GM18870 (cell line): ENCODE data around the gene XPO6.
"Not testable (repeated sequence)": the region's sequence is repeated elsewhere in the genome, so short reads cannot be mapped to it uniquely, and the experiment has no call there.

ENCODE experiments used
- ATAC-seq: cut with Tn5 transposase; IDR thresholded peaks from one replicate; pipeline ENCODE4 v1.9.1; 2021; ENCODE audit warnings: moderate library complexity; ENCODE audit not compliant: unreplicated experiment

The XPO6 gene, protein sequence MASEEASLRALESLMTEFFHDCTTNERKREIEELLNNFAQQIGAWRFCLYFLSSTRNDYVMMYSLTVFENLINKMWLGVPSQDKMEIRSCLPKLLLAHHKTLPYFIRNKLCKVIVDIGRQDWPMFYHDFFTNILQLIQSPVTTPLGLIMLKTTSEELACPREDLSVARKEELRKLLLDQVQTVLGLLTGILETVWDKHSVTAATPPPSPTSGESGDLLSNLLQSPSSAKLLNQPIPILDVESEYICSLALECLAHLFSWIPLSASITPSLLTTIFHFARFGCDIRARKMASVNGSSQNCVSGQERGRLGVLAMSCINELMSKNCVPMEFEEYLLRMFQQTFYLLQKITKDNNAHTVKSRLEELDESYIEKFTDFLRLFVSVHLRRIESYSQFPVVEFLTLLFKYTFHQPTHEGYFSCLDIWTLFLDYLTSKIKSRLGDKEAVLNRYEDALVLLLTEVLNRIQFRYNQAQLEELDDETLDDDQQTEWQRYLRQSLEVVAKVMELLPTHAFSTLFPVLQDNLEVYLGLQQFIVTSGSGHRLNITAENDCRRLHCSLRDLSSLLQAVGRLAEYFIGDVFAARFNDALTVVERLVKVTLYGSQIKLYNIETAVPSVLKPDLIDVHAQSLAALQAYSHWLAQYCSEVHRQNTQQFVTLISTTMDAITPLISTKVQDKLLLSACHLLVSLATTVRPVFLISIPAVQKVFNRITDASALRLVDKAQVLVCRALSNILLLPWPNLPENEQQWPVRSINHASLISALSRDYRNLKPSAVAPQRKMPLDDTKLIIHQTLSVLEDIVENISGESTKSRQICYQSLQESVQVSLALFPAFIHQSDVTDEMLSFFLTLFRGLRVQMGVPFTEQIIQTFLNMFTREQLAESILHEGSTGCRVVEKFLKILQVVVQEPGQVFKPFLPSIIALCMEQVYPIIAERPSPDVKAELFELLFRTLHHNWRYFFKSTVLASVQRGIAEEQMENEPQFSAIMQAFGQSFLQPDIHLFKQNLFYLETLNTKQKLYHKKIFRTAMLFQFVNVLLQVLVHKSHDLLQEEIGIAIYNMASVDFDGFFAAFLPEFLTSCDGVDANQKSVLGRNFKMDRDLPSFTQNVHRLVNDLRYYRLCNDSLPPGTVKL

DNA sequence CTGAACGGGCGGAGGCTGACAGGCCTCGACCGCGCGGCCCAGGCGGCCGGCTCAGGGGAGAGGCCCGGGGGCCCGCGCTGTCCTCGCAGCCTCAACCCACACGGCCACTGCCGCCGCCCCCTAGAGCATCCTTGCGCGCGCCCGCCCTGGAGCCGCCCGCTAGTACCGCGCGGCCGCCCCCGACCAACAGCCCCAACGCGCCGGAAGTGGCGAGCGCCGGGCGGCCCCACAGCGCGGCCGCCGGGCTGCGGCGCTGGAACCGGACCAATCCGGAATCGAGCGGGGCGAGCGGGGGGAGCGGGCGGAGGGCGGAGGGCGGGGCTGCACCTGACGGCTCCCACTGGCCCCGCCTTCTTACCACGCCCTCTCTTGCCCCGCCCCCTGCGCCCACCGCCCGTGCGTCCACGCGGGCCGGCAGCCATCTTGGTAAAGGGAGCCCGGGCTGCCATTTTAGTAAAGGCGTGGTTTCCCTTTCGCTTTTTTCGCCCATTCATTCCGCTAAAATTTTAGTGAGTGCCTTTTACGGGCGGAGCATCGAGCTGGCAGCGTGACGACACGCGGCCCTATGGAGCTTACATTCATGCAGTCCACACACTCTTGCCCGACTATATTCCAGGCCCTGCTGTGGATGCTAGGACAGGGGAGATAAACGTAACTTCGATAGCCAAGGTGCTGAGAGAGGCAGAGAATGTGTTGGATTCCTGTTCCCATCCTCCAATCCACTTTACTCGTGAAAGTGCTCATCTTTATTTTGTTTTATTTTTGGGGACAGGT, at the start of gene XPO6:
Gene XPO6, minus strand, starts transcription at position 208 of the 774 bp plus-strand sequence. CDS start 597 bp downstream, outside the sequence.
- ATAC-seq: peak; percentile 58

DNA sequence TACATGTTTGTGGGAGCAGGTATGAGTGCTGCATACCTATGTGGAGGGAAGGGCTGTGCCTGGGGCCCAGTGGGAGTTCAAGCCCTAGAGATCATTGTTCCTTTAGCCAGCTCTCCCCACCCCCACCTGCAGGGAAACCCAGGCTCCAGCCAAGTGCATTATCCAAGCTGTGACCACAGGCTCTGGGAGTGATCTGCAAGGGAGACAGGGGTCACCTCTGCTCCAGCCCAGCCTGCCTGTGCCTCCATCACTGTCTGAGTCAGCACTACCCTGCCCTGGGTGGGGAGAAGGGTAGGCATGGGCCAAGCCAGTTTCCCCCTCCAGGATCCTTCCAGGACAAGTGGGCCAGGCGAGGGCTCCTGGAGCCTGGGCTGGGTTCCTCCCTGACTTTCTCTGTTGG, 48.4 kb upstream of the XPO6 start:
- ATAC-seq: no peak

DNA sequence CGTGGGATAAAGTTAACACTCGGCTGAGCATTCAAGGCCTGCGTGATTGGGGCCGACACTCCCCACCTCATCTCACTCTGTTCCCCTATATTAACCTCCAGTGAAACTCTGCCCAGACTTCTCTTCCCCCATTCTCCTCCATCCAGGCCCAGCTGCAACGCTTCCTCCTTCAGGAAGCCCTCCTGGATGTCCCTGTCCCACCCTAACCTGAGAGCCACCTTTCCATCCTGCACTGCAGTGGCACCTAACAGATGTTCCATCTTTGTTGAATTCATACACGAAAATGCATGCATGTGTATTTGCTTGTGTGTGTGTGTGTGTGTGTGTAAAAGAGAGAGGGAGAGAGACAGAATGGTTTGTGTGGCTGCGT, 48.0 kb upstream of the XPO6 start:
- no peak for ATAC-seq

DNA sequence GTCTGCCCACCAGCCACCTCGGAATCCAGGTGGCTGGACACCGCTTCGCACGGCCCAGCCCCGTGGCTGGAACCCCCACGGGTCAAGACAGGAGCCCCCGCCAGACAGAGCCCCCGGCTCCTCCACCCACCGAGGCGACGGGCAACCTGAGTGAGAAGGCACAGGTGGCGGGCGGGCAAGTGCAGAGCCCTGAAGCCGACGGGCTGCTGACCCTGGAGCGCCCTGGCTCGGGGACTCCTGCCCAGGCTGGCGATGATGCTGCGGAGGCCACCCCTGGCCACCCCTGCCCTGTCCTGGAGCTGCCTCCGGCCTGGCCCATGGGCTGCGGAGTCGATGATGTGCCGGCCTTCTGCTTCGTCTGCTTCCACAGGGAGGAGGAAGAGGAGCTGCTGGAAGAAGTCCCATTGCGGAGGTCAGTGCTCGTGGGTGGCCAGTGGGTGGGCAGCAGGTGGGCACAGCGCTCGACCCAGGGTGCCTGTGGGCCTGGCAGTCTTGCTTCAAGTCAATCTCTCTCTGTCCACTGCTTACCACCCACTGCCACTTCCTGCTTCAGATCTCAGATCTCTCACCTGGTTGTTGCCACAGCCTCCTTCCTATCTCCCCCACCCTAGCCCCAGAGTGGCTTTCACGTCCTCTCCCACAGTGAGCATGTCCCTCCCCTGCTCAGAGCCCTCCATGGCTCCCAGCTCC, 47.5 kb upstream of the XPO6 start:
- ATAC-seq: no peak

DNA sequence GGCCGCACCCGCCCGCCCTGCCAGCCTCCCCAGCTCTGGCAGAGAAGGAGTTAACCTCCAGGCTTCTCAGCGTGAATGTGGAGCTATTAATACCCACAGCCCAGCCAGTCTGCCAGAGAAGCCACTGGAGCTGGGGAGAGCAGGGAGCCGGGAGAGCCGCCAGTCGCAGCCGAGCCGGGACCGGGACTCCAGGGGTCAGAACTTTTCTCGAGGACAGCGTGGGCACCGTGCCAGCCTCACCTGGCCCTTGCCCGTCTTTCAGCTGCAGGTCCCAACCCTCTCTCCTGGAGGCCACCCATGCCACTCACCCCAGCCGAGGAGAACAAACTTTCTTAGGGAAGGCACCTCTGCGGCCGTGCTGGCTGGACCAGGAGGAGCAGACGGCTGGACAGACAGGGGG, 46.8 kb upstream of the XPO6 start:
- no peak for ATAC-seq

DNA sequence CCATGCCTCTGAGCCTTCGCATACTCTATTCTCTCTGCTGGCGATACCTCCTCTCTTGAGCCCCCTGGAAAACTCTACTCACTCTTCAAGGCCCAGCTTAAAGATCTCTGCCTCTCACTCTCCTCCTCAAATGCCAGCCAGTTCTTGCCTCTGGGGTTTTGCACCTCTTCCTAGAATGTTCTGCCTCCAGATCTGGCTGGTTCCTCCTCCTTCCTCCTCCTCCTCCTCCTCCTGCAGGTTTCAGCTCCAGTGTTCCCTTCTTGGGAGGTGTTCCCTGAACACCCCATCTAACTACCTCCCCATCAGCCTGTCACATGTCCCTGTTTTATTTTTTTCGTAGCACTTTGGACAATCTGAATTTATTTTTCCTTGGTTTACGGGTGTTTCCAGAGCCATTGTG, 45.5 kb upstream of the XPO6 start:
- no peak for ATAC-seq

DNA sequence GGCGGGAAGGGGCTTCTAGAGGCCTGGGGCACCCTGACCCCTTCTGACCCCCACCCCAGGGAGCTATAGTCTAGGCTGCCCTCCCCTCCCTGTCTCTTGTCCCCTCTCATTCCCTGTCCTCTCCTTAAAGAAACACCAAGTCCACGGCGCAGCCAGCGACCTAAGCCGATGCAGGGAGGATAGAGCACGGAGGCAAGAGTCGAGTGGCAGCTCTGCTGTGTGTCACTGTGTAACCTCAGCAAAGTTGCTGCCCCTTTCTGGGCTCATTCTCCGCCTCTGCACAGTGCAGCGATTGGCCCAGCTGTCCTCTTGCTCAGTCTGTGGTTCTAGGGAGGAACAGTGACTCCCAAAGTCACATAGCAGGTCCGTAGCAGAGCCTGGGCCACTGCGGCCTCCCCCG, 44.1 kb upstream of the XPO6 start:
- no peak for ATAC-seq

DNA sequence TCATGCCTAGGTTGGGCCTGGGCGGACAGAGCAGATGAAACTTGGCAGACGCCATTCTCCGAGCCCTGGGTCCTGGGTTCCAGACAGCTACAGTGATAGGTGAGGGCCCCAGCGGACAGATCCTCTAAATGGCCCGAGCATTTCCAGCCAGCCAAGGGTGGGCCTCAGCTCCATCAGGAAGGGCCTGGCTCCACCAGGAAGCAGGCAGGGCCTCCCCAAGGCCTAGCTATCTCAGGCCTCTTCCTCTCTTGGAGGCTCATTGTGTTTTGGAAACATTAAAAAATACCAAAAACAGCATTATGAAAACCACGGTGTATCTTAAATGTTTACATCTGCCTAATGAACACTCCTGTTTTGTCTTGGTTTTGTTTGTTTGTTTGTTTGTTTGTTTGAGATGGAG, 42.4 kb upstream of the XPO6 start:
- no peak for ATAC-seq

DNA sequence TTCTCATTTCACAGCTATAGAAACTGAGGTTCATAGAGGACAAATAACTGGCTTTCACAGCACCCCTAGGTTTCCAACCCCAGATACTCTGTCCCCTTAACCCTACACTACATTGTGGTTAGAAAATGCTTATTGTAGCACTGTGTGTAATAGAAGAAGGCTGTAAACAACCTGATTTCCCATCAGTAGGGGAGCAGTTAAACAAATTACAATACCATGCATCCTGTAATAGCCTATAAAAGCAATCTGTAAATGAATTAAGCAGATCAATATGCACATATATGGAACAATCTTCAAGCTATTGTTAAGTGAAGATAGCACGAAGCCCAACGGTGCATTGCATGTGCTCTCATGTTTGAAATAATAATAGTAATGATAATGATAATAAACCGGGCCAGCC, 39.2 kb upstream of the XPO6 start:
- no peak for ATAC-seq

DNA sequence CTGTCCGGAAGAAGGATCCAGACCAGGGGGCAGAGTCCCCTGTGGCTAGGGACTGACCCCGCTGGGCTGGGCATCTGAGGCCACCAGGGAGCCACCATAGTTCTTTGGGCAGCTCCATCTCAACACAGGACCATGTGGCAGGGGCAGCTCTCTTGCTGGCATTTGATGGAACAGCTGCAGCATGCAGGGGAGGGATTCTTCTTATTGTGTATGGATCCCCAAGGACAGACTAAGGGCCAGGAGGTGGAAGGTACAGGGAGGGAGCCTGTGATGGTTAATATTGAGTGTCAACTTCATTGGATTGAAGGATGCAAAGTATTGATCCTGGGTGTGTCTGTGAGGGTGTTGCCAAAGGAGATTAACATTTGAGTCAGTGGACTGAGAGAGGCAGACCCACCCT, 37.7 kb upstream of the XPO6 start:
- ATAC-seq: not testable (repeated sequence)

DNA sequence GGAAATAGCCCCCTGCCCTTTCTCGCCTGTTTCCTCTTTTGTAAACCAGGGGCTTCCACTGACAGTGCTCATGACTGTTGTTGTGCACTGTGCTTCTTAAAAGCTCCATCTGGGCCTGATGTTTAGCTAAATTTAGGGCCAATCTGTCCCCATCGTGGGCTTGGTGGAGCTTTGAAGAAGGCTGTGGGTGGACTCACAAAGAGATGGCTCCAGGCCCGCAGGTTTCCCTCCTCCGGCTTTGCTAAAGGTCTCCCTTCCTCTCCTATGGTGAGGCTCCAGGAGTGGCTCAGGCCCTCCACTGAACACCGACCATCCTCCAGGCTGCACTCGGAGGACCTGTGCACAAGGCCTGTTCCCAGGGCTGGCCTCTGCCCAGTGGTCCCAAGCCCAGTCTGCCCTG, 30.2 kb upstream of the XPO6 start:
- no peak for ATAC-seq

DNA sequence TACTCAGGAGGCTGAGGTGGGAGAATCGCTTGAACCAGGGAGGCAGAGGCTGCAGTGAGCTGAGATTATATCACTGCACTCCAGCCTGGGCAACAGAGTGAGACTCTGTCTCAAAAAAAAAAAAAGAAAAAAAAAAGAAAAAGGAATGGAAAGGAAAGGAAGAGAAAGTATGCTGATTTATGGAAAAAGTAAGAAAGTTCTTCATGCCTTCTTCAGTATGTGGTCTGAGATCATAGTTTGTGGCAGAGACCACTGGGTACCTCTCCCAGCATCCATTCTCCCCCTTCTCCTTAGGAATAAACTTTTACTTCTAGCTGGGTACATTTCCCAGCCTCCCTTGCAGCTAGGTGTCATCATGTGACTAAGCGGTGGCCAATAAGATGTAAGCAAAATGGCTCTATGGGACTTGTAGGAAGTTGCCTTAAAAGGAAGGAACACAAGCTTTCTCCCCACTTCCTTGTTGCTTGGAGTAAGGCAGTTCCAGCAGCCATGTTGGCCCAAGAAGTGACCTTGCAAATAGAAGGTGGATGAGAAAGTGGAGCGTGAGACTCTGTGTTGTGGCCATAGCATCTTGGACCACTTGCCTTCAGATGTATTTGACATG, 26.1 kb upstream of the XPO6 start:
- ATAC-seq: no peak

DNA sequence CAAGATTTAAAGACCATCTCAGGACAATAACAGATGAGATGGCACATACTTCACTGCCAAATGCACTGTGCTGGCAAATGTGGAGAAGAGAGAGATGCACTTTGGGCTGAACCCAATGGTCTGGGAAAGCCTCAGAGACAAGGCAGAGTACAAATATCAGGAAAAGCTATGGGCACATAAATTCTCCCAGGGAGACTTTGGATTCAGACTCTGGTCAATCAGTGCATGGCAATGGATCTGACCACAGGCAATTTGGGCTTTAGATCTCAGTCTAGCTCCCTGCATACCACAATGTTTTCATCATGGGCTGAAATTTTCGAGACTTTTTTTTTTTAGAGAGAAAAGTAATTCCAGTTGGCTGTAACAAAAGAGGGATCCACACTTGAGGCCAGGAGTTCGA, 20.0 kb upstream of the XPO6 start:
- no peak for ATAC-seq

DNA sequence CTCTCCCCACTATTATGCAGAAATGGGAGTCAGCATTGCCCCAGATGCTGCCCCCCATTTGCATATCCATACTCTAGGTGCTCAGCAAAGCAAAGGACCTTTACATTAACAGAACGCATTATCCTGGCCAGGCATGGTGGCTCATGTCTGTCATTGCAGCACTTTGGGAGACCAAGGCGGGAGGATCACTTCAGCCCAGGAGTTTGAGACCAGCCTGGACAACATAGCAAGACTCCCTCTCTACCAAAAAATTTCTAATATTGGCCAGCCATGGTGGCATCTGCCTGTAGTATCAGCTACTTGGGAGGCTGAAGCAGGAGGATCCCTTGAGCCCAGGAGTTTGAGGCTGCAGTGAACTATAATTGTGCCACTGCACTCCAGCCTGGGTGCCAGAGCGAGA, 12.1 kb upstream of the XPO6 start:
- not testable (repeated sequence) for ATAC-seq

DNA sequence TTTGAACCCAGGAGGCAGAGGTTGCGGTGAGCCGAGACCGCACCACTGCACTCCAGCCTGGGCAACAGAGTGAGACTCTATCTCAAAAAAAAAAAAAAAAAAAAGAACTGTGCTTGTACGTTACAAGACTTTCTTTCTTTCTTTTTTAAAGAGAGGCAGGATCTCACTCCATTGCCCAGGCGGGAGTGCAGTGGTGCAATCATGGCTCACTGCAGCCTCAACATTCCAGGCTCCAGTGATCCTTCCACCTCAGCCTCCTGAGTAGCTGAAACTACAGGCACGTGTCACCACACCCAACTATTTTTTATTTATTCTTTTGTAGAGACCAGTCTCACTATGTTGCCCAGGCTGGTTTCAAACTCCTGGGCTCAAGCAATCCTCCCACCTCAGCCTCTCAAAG, 8.0 kb upstream of the XPO6 start:
- not testable (repeated sequence) for ATAC-seq

DNA sequence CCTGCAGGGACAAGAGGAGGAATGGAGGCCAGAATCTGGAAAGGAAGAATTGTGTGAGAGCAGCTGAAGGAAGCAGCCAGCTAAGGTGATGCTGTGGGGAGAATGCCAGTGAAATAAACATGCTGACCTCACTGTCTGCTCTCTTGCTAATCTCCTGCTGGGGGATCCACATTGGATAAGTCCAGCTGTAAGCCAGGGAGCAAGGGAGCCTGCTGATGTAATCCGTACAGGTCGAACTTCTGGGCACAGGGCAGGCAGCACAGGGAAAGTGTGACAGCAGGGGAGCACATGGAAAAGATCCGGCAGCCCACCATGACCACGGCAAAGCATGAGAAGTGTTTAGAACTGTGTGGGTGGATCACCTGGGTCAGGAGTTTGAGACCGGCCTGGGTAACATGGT, 7.5 kb upstream of the XPO6 start:
- no peak for ATAC-seq

DNA sequence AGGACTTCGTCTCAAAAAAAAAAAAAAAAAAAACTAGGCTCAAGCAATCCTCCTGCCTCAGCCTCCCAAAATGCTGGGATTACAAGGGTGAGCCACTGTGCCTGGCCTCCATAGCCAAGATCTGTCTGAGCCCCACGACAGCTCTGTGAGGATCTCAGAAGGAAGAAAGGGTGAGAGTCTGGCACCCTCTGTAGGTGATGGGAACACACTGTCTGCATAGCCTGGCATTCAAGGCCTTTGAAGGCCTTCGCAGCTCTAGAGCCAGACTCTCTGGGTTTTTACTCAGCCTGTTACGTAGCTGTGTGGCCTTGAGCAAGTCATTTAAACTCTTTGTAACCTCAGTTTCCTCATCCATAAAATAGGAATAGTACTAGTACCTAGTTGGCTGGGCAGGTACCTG, 6.3 kb upstream of the XPO6 start:
- no peak for ATAC-seq

DNA sequence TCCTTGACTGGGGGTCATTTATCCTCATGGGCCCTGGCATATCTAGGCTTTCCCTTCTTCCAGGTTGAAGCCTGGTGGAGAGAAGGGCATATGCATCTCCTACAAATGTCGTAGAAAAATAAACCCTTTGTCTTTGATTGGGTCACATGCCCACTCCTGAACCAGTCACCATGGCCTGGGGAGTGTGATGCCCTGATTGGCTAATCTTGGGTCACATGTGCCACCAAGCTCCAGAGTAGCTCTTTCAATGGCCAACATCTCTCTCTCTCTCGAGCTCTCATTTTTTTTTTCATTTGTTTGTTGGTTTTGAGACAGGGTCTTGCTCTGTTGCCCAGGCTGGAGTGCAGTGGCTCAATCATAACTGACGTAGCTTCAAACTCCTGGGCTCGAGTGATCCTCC, 5.6 kb upstream of the XPO6 start:
- no peak for ATAC-seq

DNA sequence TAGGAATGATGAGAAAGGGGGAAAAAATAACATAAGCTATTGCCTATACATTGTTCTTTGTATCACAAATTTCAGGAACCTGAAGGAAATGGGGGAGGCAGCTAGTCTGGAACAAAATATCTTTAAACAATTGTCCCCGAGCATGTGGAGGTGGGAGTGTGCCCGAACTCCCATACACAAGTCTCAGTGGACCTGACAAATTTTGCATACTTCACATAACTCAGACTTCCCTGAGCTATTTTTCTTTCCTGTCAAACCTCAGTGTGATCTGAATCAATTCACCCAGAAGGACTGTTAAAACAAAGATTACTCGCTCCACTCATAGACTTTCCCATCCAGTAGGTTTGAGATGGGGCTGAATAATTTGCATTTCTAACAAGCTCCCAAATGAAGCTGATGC, 1.6 kb upstream of the XPO6 start:
- ATAC-seq: no peak

DNA sequence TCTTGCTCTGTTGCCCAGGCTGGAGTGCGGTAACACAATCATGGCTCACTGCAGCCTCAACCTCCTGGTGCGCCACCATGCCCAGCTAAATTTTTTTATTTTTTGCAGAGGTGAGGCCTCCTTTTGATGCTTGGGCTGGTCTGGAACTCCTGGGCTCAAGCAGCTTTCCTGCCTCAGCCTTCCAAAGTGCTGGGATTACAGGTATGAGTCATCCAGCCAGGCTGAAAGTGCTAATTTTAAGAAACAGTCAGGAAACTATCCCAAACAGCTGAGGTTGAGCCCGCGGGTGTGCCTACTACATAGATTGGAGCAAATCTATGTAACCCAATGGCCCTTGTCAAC, 738 bp upstream of the XPO6 start:
- no peak for ATAC-seq
